ENCODE measurements around the gene SWT1.

DNA sequence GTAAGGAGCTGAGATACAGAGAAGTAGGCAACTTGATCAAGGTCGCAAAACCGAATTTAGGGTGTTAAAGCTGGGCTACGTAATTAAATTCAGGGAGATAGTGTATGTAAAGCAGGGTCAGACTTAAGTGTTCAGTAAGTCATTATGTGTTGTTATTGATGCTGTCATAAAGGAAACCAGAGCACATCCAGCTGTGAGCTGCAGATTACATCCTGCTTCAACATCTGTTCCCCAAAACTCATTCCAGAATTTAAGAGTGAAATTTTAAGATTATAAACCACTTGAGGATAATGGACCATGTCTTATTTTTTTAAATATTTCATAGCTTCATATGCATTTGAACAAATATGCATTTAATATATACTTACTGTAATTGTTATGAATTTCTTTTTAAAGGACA lies 110.3 kb downstream of the SWT1 start:
- TF ChIP-seq, protein P1, sequence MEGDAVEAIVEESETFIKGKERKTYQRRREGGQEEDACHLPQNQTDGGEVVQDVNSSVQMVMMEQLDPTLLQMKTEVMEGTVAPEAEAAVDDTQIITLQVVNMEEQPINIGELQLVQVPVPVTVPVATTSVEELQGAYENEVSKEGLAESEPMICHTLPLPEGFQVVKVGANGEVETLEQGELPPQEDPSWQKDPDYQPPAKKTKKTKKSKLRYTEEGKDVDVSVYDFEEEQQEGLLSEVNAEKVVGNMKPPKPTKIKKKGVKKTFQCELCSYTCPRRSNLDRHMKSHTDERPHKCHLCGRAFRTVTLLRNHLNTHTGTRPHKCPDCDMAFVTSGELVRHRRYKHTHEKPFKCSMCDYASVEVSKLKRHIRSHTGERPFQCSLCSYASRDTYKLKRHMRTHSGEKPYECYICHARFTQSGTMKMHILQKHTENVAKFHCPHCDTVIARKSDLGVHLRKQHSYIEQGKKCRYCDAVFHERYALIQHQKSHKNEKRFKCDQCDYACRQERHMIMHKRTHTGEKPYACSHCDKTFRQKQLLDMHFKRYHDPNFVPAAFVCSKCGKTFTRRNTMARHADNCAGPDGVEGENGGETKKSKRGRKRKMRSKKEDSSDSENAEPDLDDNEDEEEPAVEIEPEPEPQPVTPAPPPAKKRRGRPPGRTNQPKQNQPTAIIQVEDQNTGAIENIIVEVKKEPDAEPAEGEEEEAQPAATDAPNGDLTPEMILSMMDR (conservative IDR thresholded peaks at IDR 0.05) = no peak
- no peak for TF ChIP-seq ZFX (IDR thresholded peaks at IDR 0.05)
